Activated T-cell treated with anti-CD3 and anti-CD28 coated beads for 48 hours (primary cell): ENCODE results near the gene HDAC6.
"Not testable (repeated sequence)": the region's sequence is repeated elsewhere in the genome, so short reads cannot be mapped to it uniquely, and the experiment has no call there.

Source experiments
- DNase-seq: peaks from one replicate; pipeline ENCODE4 v3.0.0-alpha.2; 2020; ENCODE audit warnings: low read depth

The HDAC6 gene

GRCh38 chrX:48824066-48824465 is 22.2 kb downstream of the HDAC6 start:
- DNase-seq = no peak

GRCh38 chrX:48826135-48826875 is 24.4 kb downstream of the HDAC6 start, which contains the start of gene ERAS:
TSS of gene ERAS (plus strand) at chrX:48826513. CDS start at chrX:48829124, 2,611 bp downstream.
- no peak for DNase-seq

- no peak for DNase-seq
These were observed 25.2 kb downstream of the HDAC6 start for GRCh38 chrX:48826876-48827653.

- DNase-seq = no peak
These were observed 25.7 kb downstream of the HDAC6 start for GRCh38 chrX:48827654-48827968.

- no peak for DNase-seq
These were observed 27.3 kb downstream of the HDAC6 start for GRCh38 chrX:48829016-48829735.

- DNase-seq = no peak
These were observed 29.5 kb downstream of the HDAC6 start for GRCh38 chrX:48831136-48831908.

- no peak for DNase-seq
These were observed 30.0 kb downstream of the HDAC6 start for GRCh38 chrX:48831909-48832291.

- no peak for DNase-seq
These were observed 31.8 kb downstream of the HDAC6 start for GRCh38 chrX:48833542-48834138.

GRCh38 chrX:48834383-48834709 is 32.5 kb downstream of the HDAC6 start:
- no peak for DNase-seq

GRCh38 chrX:48835524-48836329 is 33.9 kb downstream of the HDAC6 start, which contains the start of gene PCSK1N:
TSS of gene PCSK1N (minus strand) at chrX:48835610. CDS start at chrX:48835532, 78 bp downstream.
- no peak for DNase-seq

GRCh38 chrX:48839686-48840085 is 37.8 kb downstream of the HDAC6 start:
- DNase-seq = no peak

- DNase-seq = no peak
These were observed 47.0 kb downstream of the HDAC6 start for GRCh38 chrX:48848847-48849246.

GRCh38 chrX:48852857-48853256 is 51.0 kb downstream of the HDAC6 start:
- no peak for DNase-seq

- DNase-seq = not testable (repeated sequence)
These were observed 51.6 kb downstream of the HDAC6 start for GRCh38 chrX:48853494-48853893.

- not testable (repeated sequence) for DNase-seq
These were observed 52.4 kb downstream of the HDAC6 start for GRCh38 chrX:48854121-48854804.

- DNase-seq = no peak
These were observed 53.0 kb downstream of the HDAC6 start for GRCh38 chrX:48854898-48855297.

GRCh38 chrX:48864210-48864609 is 62.3 kb downstream of the HDAC6 start:
- DNase-seq = no peak

- not testable (repeated sequence) for DNase-seq
These were observed 70.2 kb downstream of the HDAC6 start for GRCh38 chrX:48872017-48872416.
